AG04449 (cell line): ENCODE measurements around the gene GPR139.

ENCODE experiments used
- CTCF ChIA-PET: fragments of 350-600 bp; formaldehyde crosslinking; extraction: SDS; loops from one replicate; lab custom pipeline; 2021; ENCODE audit warnings: antibody characterized with exemption; lab: Yijun Ruan, JAX
- POLR2A ChIA-PET: fragments of 400-600, 350-600 bp; formaldehyde crosslinking; extraction: SDS; loops from one replicate; lab custom pipeline; 2020; ENCODE audit warnings: antibody characterized with exemption, inconsistent platforms; lab: Yijun Ruan, JAX
- DNase-seq: peaks from one replicate; pipeline ENCODE4 v3.0.0-alpha.2; 2010; ENCODE audit warnings: low read depth, low spot score
- H3K4me3 ChIP-seq: 2 replicates; pipeline ENCODE4 v1.5.1; 2011; ENCODE audit warnings: low read depth, mild to moderate bottlenecking, control low read depth, low read length
- TF ChIP-seq, protein P1 (sequence below): IDR thresholded peaks from one replicate; pipeline ENCODE4 v1.5.1; 2011; ENCODE audit warnings: mild to moderate bottlenecking, moderate library complexity, low read length, control low read depth, inconsistent platforms; ENCODE audit not compliant: insufficient read depth; ENCODE audit errors: missing control alignments

The GPR139 gene

DNA sequence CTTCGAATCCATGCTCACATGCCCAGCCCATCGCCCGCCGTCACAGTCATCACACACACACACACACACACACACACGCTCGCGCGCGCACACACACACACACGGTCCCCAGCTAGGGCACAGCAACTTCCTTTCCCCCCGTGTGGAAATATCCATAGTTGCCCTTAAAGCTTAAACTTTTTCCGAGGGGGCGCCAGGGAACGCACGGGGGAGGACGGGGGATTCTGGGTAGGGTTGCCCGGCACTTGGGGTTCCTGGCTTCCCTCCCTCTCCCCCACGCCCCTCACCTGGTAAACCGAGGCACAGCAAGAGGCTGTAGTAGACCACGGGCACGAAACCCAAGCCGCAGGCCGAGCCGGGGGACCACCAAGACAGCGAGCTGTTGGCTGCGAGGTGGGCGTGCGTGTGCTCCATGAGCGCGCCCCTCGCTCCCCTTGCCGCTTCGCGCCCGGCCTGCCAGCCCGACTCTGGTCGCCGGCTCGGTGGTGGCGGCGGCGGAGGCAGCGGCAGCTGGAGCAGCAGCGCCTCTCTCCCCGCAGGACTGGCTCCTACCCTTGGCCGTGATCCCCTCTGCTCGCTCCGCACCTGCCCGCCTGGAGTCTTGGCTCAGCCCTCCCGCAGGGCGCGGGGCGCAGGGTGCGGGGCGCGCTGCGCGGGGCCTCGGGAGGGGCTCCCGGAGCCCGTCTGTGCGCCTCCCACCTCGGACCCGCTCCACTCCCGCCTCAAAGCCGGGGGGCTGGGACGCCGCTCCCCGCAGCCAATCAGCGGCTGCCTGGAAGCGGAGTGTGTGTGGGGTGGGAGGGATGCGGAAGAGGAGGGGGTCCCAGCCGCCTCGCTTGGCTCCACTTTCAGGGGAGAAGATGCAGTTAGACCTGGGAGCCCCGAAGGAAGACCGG, at the start of gene GPR139:
Gene GPR139 (minus strand): TSS at position 688 of the 896 bp plus-strand sequence. CDS start 274 bp downstream, at position 414.
- ChIA-PET POLR2A (no interaction called here), CTCF (no interaction called here)
- H3K4me3 ChIP-seq, result no peak within 1 kb of the TSS
- TF ChIP-seq, protein P1, sequence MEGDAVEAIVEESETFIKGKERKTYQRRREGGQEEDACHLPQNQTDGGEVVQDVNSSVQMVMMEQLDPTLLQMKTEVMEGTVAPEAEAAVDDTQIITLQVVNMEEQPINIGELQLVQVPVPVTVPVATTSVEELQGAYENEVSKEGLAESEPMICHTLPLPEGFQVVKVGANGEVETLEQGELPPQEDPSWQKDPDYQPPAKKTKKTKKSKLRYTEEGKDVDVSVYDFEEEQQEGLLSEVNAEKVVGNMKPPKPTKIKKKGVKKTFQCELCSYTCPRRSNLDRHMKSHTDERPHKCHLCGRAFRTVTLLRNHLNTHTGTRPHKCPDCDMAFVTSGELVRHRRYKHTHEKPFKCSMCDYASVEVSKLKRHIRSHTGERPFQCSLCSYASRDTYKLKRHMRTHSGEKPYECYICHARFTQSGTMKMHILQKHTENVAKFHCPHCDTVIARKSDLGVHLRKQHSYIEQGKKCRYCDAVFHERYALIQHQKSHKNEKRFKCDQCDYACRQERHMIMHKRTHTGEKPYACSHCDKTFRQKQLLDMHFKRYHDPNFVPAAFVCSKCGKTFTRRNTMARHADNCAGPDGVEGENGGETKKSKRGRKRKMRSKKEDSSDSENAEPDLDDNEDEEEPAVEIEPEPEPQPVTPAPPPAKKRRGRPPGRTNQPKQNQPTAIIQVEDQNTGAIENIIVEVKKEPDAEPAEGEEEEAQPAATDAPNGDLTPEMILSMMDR, result no peak
- DNase-seq, result no peak

DNA sequence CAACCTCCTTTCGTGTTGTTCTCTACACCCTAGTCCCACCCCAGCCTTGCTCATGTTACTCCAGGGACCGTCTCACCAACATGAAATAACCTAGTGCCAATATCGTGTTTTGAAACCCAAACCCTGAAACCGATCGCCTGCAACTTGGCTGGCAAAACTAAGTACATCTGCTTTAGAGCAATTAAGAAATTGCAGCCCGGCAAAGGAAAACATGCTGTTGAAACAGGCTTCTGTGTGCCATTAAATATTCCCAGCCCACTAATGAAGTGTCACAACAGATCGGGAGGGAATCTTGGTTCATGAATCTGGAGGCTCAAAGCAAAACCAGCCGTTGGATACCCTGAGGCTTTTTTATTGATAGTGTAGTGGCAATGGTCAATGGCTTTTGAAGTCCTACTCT, 48.3 kb upstream of the GPR139 start:
- POLR2A ChIA-PET, result no interaction called here
- H3K4me3 ChIP-seq, result no peak overlapping the region
- CTCF ChIA-PET, result no interaction called here
- TF ChIP-seq, protein P1, result no peak
- DNase-seq, result no peak

- no peak overlapping the region for H3K4me3 ChIP-seq
- TF ChIP-seq, protein P1, result no peak
- CTCF ChIA-PET, result no interaction called here
- no peak for DNase-seq
- POLR2A ChIA-PET, result no interaction called here
Measured at GRCh38 chr16:20114356-20114755, 40.7 kb upstream of the GPR139 start.

- no peak for DNase-seq
- TF ChIP-seq, protein P1, result no peak
- POLR2A ChIA-PET, result no interaction called here
- CTCF ChIA-PET, result no interaction called here
- no peak overlapping the region for H3K4me3 ChIP-seq
Measured at GRCh38 chr16:20111143-20111542, 37.5 kb upstream of the GPR139 start.

GRCh38 chr16:20107083-20107482, 33.4 kb upstream of the GPR139 start:
- POLR2A ChIA-PET, result no interaction called here
- DNase-seq, result no peak
- CTCF ChIA-PET, result no interaction called here
- H3K4me3 ChIP-seq, result no peak overlapping the region
- TF ChIP-seq, protein P1, result no peak

DNA sequence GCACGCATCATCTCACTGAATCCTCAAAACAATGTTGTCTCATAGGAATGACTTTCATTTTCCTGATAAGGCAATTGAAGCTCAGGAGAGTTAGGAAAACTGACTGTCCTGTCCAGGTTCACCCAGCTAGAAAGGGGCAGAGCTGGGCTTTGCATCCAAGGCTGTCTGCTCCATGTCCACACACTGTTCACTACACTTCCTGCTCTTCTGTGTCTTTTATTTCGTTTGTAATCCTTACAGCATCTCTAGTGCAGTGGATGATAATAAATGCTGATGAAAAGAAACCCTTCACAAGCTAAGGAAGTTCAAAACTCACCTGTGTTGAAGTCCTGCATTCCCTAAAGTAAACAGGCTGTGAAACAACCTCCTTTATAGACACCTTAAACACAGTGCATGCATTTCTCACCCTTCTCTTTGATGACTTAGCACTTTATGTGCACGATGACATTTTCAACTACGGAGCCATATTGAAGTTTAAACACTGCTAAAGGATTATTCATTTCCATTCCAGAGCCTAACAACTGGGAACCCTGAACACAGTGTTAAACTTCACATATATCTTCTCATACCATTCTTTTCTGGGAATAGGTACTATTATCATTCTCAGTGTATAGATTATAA, 31.0 kb upstream of the GPR139 start:
- H3K4me3 ChIP-seq, result no peak overlapping the region
- no peak for DNase-seq
- TF ChIP-seq, protein P1, result no peak
- CTCF ChIA-PET, result no interaction called here
- POLR2A ChIA-PET, result no interaction called here
